ENCODE results near the gene FKBP15.
"Not testable (repeated sequence)": the region's sequence is repeated elsewhere in the genome, so short reads cannot be mapped to it uniquely, and the experiment has no call there.

The FKBP15 gene

GRCh38 chr9:113148372-113148705, 72.7 kb downstream of the FKBP15 start:
- FAIRE-seq, result no peak

GRCh38 chr9:113143432-113144227, 77.4 kb downstream of the FKBP15 start:
- no peak for FAIRE-seq

GRCh38 chr9:113140896-113141295, 80.2 kb downstream of the FKBP15 start:
- not testable (repeated sequence) for FAIRE-seq

- no peak for FAIRE-seq
Measured at GRCh38 chr9:113139953-113140352, 81.1 kb downstream of the FKBP15 start.

- no peak for FAIRE-seq
Measured at GRCh38 chr9:113139225-113139829, 81.8 kb downstream of the FKBP15 start.

GRCh38 chr9:113138760-113139159, 82.3 kb downstream of the FKBP15 start:
- no peak for FAIRE-seq

- no peak for FAIRE-seq
Measured at GRCh38 chr9:113137196-113138168, 83.6 kb downstream of the FKBP15 start.

- FAIRE-seq, result no peak
Measured at GRCh38 chr9:113131689-113132151, 89.4 kb downstream of the FKBP15 start.

GRCh38 chr9:113129884-113130283, 91.2 kb downstream of the FKBP15 start:
- FAIRE-seq, result no peak

- FAIRE-seq, result no peak
Measured at GRCh38 chr9:113129466-113129865, 91.6 kb downstream of the FKBP15 start.

- no peak for FAIRE-seq
Measured at GRCh38 chr9:113125386-113126035, 95.6 kb downstream of the FKBP15 start.

- not testable (repeated sequence) for FAIRE-seq
Measured at GRCh38 chr9:113118829-113119228, 102.2 kb downstream of the FKBP15 start.

Data from G401.6 (cell line).